ENCODE measurements around the gene GPR84. TPM values are rescaled to one million over a fixed set of nuclear protein-coding genes. Genes with fewer than 3 reads are reported as not detected.

Gene GPR84
- 10 to 100 TPM; 23.5 to 91.5 TPM for total RNA-seq

DNA sequence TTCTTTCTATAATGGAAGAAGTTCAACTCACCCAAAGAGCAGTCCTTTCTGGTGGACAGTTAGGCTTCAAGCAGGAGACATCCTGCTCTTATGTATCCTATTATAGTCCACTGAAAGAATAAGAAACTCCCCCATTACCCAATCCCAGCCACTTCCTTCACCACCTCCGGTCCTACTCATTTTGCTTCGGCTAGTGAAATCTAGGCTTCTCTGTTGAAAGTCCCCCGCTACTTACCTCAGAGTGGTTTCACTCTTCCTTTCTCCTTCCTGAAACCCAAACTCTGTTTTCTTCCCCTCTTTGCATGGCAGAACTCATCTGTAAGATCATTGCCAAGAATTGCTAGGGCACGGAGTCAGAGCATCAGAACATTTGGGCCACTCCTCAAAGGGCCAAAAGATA is at the start of gene GPR84:
Gene GPR84 (minus strand): TSS at position 74 of the 400 bp plus-strand sequence. CDS start 635 bp downstream, outside the sequence.
- Mint-ChIP-seq H3K9me3 (no peaks in the 10 kb centered on the region), H3K27me3 (no peaks in the 10 kb centered on the region), H3K27ac (peak within 1 kb of the TSS; percentile 86 to 98), H3K4me3 (peak within 1 kb of the TSS; percentile 96), H3K36me3 (peaks cover 6% of the 10 kb centered on the region), H3K4me1 (ENCODE audit: low read depth in 2 of 2) (peaks cover 50 to 55% of the 10 kb centered on the region in 2 donors)
- peak; percentile 85 for DNase-seq (ENCODE audit: low spot score)
- peak; percentile 87 to 89 for ATAC-seq

DNA sequence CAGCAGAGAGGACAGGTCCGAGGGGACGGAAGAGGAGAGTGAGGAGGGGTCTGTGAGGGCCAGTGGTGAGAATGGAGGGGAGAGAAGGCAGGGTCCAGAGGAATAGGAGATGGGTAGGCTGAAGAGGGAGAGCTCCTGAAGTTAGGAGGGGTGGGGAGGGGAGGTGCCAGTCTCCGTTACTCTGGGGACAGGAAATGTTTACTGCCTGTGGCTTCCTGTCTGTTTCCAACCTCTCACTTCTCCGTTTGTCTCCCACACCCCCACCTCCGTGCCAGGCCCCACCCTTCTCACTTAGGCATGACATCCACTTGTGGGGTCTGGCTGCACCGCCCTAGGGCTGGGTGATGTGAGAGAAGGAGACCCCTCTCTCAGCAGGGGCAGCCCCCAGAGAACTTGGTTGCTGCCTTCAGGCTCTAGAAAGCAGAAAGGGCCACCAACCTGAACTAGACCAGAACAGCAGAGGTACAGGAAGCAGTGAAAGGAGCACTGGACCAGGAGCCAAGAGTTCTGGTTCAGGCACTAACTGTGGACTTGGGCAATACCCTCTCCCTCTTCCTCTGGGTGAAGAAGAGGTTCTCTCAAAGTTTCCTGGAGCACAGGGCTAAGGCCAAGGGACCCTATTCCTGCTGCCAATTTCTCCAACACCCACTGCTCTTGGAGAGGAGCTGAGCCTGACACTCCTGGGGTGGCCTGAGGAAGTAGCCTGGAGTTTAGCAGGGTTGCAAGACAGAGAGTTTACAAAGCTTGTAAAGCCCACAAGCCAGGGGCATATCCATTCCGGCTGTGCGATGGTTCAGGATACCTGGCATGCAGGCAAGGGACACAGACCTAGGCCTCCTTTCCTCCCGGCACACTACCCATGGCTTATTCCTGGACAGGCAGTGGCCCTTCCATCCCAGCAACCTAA is 49.3 kb upstream of the GPR84 start:
- Mint-ChIP-seq H3K36me3 (no peaks in the 10 kb centered on the region), H3K27me3 (no peaks in the 10 kb centered on the region), H3K4me3 (peak overlapping the region; percentile 83), H3K4me1 (ENCODE audit: low read depth in 2 of 2) (peaks cover 54 to 56% of the 10 kb centered on the region in 2 donors), H3K27ac (peak overlapping the region; percentile 81 to 85), H3K9me3 (no peaks in the 10 kb centered on the region)
- peak; percentile 79 for DNase-seq (ENCODE audit: low spot score)
- peak; percentile 79 to 83 for ATAC-seq

DNA sequence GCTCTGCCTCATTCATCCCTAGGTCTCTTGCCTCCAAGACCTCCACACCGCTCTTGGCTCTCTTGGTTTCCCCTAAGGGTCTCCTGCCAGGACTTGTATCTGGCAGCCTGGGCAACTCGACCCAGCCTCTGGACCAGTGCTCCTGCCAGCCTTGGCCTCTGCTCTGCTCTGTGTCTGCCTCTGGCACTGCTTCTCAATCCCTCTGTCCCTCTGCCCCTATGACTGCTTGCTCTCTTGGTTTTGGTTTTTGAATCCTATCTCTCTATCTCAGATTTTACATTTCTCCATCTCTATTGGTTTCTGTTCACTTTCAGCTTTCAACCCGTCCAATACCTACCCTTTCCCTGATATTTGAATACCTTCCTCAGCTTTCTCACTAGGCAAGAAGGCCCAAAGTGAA is 48.5 kb upstream of the GPR84 start:
- Mint-ChIP-seq H3K27ac (peak overlapping the region; percentile 81 to 85), H3K27me3 (no peaks in the 10 kb centered on the region), H3K4me1 (ENCODE audit: low read depth in 2 of 2) (peaks cover 50 to 53% of the 10 kb centered on the region in 2 donors), H3K36me3 (no peaks in the 10 kb centered on the region), H3K4me3 (peak overlapping the region; percentile 83), H3K9me3 (no peaks in the 10 kb centered on the region)
- DNase-seq (ENCODE audit: low spot score) (no peak), ATAC-seq (peak in 1 of 2 donors; percentile 28)

DNA sequence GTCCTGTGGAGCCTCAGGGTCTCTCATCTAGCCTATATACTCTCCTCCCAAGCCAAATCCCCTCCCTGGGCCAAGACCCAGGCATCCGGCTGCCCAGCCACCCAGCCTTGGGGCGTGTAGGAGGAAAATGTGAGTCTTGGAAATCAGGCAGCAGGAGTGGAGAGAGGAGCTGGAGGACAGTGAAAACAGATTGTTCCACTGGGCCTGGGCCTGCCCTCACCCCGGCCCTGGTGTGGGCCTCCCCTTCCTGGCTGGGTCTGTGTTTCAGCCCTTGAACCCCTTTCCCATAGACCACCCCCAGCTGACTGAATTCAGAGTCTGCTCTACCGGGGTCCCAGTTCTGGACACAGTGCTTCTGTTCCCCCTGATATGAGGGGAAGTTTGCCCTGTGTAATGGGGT is 48.1 kb upstream of the GPR84 start:
- no peak for DNase-seq (ENCODE audit: low spot score)
- peaks cover 46 to 49% of the 10 kb centered on the region in 2 donors for H3K4me1 Mint-ChIP-seq (ENCODE audit: low read depth in 2 of 2)
- ATAC-seq, result no peak
- peak overlapping the region; percentile 81 to 85 for H3K27ac Mint-ChIP-seq
- peak overlapping the region; percentile 83 for H3K4me3 Mint-ChIP-seq
- H3K27me3 Mint-ChIP-seq, result no peaks in the 10 kb centered on the region
- H3K9me3 Mint-ChIP-seq, result no peaks in the 10 kb centered on the region
- peaks cover under 1% of the 10 kb centered on the region for H3K36me3 Mint-ChIP-seq

DNA sequence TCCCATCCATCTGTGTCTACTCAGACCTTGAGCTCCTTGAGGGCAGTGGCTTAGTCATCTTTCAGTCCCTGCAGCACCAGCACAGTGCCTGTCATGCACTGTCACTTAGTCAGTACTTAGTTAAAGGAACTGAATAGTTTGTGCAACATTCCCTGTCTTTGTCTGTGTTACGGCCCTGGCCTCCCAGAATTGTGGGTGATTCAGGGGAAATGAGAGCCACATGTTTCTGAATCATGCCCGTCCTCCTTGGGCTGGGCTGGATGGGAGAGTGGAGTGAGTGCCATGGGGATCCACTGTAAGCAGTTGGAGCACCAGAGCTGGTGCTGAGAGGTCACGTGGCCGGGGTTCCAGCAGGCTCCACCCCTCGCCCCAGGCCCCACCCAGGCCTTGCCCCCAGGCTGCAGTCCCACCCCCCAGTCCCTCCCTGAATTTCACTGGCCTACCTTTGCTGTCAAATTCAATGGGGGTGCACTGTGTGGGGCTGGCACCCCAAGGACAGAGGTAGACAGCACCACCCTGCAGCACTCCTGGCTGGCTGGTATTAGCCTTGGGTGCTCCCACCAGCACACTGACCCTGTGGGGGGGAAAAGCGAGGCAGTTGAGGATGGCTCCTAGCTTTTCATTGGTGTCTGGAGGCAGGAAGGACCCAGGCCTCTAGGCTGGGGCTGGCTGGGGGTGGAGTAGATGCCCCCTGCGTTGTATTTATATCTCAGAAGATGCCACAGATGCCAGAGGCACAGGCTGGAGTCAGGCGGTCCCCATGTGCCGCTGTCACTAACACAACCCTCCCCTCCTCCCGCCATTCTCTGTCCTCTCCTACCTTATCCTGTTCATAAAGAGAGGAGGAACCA is 47.3 kb upstream of the GPR84 start:
- peak; percentile 73 for DNase-seq (ENCODE audit: low spot score)
- peaks cover 8% of the 10 kb centered on the region for H3K36me3 Mint-ChIP-seq
- peak overlapping the region; percentile 81 to 85 for H3K27ac Mint-ChIP-seq
- peak; percentile 87 for ATAC-seq
- peak overlapping the region; percentile 83 for H3K4me3 Mint-ChIP-seq
- H3K4me1 Mint-ChIP-seq (ENCODE audit: low read depth in 2 of 2), result peaks cover 42 to 46% of the 10 kb centered on the region in 2 donors
- H3K9me3 Mint-ChIP-seq, result no peaks in the 10 kb centered on the region
- no peaks in the 10 kb centered on the region for H3K27me3 Mint-ChIP-seq

DNA sequence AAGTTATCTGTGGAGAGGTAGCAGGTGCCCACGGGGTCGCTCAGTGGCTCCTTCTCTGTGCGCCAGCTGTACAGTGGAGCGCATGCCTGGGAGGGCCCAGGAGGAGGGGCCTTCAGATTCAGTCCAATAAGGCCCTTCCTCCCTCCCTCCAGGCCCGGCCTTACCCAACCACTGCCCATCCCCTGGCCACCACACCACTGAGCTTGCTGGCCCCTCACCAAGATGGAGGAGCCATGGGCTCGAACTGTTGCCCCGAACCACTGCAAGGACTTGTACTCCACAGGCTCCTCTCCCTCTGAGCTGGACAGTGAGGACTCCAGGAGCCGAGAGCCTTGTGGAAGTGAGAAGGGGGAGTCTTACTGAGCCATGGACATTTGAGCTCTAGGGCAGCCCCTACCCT is 45.0 kb upstream of the GPR84 start:
- Mint-ChIP-seq H3K9me3 (no peaks in the 10 kb centered on the region), H3K27me3 (no peaks in the 10 kb centered on the region)

DNA sequence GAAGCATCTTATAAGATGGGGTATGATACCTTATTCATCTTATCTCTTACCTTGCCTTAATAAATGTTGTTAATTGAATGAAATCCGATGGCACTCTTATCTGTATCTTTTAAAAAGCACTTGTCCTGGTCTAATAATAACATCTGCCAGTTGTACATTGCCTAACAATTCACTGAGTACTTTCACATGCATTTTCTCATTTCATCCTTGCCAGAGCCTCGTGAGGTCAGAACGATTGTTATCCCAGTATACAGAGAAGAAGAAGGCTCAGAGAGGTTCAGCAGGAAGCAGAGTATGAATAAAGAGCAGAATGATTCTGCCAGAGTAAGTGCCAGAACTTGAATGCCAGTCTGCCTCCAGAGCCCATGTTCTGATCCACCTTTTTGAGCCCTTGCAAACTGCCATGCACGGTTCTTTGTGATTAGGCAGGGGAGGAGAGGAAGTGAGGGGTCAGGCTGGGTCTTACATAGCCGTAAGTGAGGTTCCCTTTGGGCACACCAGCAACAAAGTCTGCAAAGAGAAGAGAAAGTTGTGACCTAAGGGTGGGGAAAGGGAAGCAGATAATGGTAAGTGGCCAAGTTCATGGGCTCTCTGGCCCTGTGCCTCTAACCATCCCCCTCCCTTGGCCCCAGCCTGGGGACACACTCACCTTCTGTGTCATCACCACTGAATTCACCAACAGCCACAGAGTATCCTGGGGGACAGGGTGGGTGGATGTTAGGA is 43.1 kb upstream of the GPR84 start:
- no peak for DNase-seq (ENCODE audit: low spot score)
- no peaks in the 10 kb centered on the region for H3K9me3 Mint-ChIP-seq
- peaks cover 23 to 27% of the 10 kb centered on the region in 2 donors for H3K4me1 Mint-ChIP-seq (ENCODE audit: low read depth in 2 of 2)
- no peak for ATAC-seq
- H3K27me3 Mint-ChIP-seq, result no peaks in the 10 kb centered on the region
- peaks cover 16% of the 10 kb centered on the region for H3K36me3 Mint-ChIP-seq
- H3K4me3 Mint-ChIP-seq, result no peak overlapping the region
- H3K27ac Mint-ChIP-seq, result peak overlapping the region; percentile 20 to 38

More for the DNA sequence above, 45.0 kb upstream of the GPR84 start:
- Mint-ChIP-seq H3K4me1 (ENCODE audit: low read depth in 2 of 2) (peaks cover 39 to 43% of the 10 kb centered on the region in 2 donors), H3K36me3 (peaks cover 16% of the 10 kb centered on the region), H3K4me3 (no peak overlapping the region), H3K27ac (no peak overlapping the region)
- ATAC-seq (no peak), DNase-seq (ENCODE audit: low spot score) (no peak)

DNA sequence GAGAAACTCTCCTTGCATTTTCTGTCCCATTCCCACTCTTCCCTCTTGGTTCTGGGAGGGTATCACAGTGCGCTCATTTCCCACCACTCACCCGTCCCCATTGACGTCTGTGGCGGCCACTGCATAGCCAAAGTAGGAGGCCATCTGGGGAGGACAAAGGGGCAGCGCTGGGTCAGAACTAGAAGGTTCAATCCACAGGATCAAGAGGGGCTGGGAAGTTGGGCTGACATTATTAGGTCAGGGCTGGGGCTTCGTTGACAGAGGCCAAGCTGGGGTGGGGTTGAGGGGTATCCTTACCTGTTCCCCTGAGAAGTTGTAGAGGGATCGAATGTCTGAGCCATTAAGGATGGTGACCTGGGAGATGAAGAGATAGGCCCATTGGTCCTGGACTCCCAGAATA is 41.3 kb upstream of the GPR84 start:
- H3K9me3 Mint-ChIP-seq, result no peaks in the 10 kb centered on the region
- DNase-seq (ENCODE audit: low spot score) (no peak), ATAC-seq (no peak)
- peaks cover 13 to 20% of the 10 kb centered on the region in 2 donors for H3K4me1 Mint-ChIP-seq (ENCODE audit: low read depth in 2 of 2)
- no peaks in the 10 kb centered on the region for H3K27me3 Mint-ChIP-seq
- no peak overlapping the region for H3K4me3 Mint-ChIP-seq
- peaks cover 16% of the 10 kb centered on the region for H3K36me3 Mint-ChIP-seq
- H3K27ac Mint-ChIP-seq, result peak overlapping the region; percentile 12 to 38

DNA sequence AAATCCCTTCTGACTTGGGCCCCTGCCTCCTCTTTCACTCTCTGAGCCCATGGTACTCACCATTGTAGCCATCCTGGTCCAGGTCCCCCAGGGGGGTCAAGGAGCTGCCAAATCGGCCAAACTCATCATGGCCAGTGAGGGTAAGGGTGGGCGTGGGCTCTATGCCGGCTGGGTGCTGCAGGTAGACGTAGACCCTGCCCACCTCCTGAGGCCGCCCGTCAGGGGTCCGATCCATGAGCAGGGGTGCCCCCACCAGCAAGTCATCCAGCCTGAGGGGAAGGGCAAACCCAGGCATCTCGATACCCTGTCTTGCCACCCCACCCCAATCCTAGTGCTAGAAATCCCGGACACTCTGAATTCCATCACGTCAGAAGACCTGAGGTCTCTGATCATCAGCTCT is 40.8 kb upstream of the GPR84 start:
- ATAC-seq (no peak), DNase-seq (ENCODE audit: low spot score) (no peak)
- Mint-ChIP-seq H3K9me3 (no peaks in the 10 kb centered on the region), H3K36me3 (peaks cover 20% of the 10 kb centered on the region), H3K27me3 (no peaks in the 10 kb centered on the region), H3K27ac (peak overlapping the region; percentile 1 to 38), H3K4me3 (no peak overlapping the region), H3K4me1 (ENCODE audit: low read depth in 2 of 2) (peaks cover 13 to 20% of the 10 kb centered on the region in 2 donors)

DNA sequence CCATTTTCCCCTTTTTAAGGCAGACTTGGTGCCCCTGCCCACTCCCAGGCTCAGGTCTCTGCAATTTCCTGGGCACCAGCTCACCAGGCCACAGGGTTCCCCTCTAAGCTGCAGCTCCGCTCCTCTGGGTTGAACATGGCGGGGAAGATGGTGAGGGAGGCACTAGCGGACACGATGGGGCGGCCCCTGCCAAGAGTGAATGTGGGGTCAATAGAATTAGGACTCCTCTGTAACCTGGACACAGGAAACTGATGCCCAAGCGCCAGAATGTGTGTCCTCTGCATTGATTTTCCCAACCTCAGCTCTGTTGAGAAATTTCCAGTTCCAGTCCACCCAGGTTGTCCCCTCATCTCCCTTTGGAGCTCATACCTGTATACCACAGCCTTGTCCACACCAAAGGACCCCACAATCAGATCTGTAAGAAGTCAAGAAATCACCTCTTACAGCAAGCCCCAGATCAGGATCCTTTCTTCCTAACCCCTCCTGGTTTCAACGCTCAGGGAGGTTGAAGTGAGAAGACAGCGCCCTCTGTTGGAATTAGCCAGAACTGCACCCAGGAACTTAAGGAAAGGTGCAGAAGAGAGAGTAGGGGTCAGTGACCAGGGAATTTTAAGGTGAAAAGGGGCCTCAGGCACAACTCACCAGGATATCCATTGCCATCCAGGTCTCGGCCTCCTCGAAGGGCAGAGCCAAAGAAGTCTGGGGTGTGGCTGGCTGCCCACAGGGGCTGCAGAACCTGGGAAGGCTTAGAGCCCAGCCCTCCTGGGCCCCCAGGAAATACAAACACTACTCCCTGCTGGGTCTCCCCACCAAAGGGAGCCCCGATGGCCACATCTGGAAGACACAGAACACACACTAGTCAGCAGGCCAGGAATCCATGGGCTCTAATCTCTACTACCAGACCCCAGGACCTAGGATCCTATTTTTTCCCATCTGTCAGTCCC is 40.0 kb upstream of the GPR84 start:
- no peak overlapping the region for H3K4me3 Mint-ChIP-seq
- DNase-seq (ENCODE audit: low spot score) (no peak), ATAC-seq (no peak)
- peaks cover 14 to 20% of the 10 kb centered on the region in 2 donors for H3K4me1 Mint-ChIP-seq (ENCODE audit: low read depth in 2 of 2)
- no peaks in the 10 kb centered on the region for H3K9me3 Mint-ChIP-seq
- peak overlapping the region; percentile 1 to 73 for H3K27ac Mint-ChIP-seq
- no peaks in the 10 kb centered on the region for H3K27me3 Mint-ChIP-seq
- H3K36me3 Mint-ChIP-seq, result peaks cover 25% of the 10 kb centered on the region

DNA sequence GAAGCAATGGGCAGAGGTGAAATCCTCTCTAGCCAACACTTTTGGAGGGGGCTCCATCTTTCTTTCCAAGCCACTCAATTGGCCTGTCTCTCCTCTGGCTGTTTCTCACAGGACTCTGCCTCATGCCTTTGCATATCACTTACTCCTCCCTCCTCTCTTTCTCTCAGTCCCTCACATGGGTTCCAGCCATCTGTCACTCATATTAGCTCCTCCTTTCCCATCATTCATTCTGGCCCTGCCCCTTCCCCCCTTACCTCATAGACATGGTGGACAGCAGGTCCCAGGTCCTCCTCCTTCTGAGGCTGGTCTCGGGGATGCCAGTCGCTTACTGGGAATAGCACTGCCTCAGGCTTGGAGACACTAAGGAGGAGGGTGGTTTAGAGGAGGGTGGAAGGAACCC is 36.8 kb upstream of the GPR84 start:
- H3K36me3 Mint-ChIP-seq, result peaks cover 30% of the 10 kb centered on the region
- peaks cover 14 to 19% of the 10 kb centered on the region in 2 donors for H3K4me1 Mint-ChIP-seq (ENCODE audit: low read depth in 2 of 2)
- peak overlapping the region in 1 of 2 donors; percentile 4 for H3K27ac Mint-ChIP-seq

DNA sequence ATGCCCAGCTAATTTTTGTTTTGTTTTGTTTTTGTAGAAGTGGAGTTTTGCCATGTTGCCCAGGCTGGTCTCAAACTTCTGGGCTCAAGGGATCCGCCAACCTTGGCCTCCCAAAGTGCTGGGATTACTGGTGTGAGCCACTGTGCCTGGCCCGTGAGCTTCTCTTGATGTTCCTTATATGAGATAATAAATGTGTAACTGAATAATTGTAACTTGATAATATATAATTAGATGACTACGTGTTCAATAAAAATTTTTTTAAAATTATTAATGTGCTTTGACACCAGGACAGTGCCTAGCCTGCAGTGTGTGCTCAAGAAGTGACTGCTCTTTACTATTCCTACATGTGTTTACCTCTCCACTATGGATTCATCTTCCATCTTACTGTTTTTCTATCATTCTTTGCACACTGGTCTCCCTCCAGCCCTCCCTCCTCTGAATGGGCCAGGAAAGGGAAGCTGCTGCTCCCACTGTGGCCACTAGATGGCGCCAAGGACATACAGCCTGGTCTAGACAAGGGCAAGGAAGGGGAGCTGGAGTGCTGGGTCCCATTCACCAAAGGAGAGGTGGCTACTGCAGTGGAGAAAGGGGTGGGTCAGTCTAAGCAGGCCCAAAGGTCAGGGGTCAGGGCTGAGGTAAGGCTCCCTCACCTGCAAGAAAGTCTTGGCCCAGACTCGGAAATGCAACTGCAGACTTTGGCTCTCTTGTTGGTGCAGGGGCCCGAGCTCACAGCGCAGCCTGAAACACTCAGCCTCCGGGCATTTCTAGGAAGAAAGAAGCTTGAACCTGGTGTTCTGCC is 34.9 kb upstream of the GPR84 start:
- no peaks in the 10 kb centered on the region for H3K27me3 Mint-ChIP-seq
- H3K4me3 Mint-ChIP-seq, result no peak overlapping the region
- H3K4me1 Mint-ChIP-seq (ENCODE audit: low read depth in 2 of 2), result peaks cover 11 to 19% of the 10 kb centered on the region in 2 donors
- peak; percentile 81 to 84 for ATAC-seq
- no peak overlapping the region for H3K27ac Mint-ChIP-seq
- no peaks in the 10 kb centered on the region for H3K9me3 Mint-ChIP-seq
- H3K36me3 Mint-ChIP-seq, result peaks cover 26% of the 10 kb centered on the region
- peak; percentile 81 for DNase-seq (ENCODE audit: low spot score)

More for the DNA sequence above, 36.8 kb upstream of the GPR84 start:
- H3K9me3 Mint-ChIP-seq, result no peaks in the 10 kb centered on the region
- no peak for ATAC-seq
- H3K27me3 Mint-ChIP-seq, result no peaks in the 10 kb centered on the region
- H3K4me3 Mint-ChIP-seq, result no peak overlapping the region
- DNase-seq (ENCODE audit: low spot score), result no peak

Measured in natural killer cell treated with Interleukin-12 subunit alpha and Interleukin-12 subunit beta and Interleukin-15 and Interleukin-18, amount 100 ng/mL, for 72 hours (primary cell).